ENCODE results near the gene FXN. TPM values are rescaled to one million over a fixed set of nuclear protein-coding genes. Genes with fewer than 3 reads are reported as not detected.

FXN gene
- total RNA-seq, 1 experiment from 2014 or later, result 11.0 TPM

GRCh38 chr9:69086769-69087168 is 51.2 kb downstream of the FXN start:
- intact Hi-C loops (cut with micrococcal nuclease), result no loop called here
- Histone ChIP-seq H3K79me2 (ENCODE audit: low read length) (no peaks in the 10 kb centered on the region), H4K20me1 (ENCODE audit: low read length) (no peaks in the 10 kb centered on the region), H3K9me3 (ENCODE audit: low read length) (no peaks in the 10 kb centered on the region), H3K9ac (ENCODE audit: low read length) (no peak overlapping the region), H3K4me1 (ENCODE audit: insufficient read depth, low read length) (no peaks in the 10 kb centered on the region; the same call in 1 of the 2 replicates), H3K4me2 (ENCODE audit: low read length) (no peak overlapping the region), H3K27ac (ENCODE audit: low read length) (no peak overlapping the region), H3F3A (ENCODE audit: low read length, unreplicated experiment) (no peaks in the 10 kb centered on the region), H3K4me3 (ENCODE audit: low read length) (no peak overlapping the region), H2AFZ (ENCODE audit: low read length) (no peak overlapping the region), H3K27me3 (ENCODE audit: low read length) (no peaks in the 10 kb centered on the region), H3K36me3 (ENCODE audit: low read depth, low read length) (no peaks in the 10 kb centered on the region), H3K9me2 (replicated peaks; ENCODE audit: low read length) (no peaks in the 10 kb centered on the region)
- DNase-seq (no peak), ATAC-seq (no peak)
- CTCF ChIA-PET, result no interaction called here
- TF ChIP-seq CTCF (conservative IDR thresholded peaks at IDR 0.05; ENCODE audit: low read depth, low read length) (no peak), EZH2 (IDR thresholded peaks at IDR 0.05; ENCODE audit: low read length, unreplicated experiment) (no peak), EZH2phosphoT487 (IDR thresholded peaks at IDR 0.05; ENCODE audit: borderline replicate concordance, low read length) (no peak)
- POLR2A ChIA-PET (ENCODE audit: unreplicated experiment), result no interaction called here
- no TSS peak for BruUV-seq (replicated peaks)

DNA sequence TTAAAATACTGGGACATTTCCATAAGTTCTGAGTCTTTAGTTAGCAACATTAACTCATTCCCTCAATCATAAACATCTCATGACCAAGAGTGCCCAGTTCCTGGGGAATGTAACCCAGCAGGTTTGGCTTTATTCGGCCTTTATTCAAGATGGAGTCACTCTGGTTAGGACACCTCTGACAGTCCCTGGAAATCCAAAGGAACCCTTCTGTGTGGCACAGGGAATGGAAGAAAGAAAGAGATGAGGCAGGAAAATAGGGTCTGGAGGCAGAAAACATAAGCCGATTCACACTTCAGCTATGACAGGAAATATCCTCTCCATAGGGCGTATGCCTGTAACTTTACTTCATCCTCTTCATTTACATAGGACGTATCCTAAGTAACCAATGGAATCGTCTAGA is 53.5 kb downstream of the FXN start:
- no peak for ATAC-seq
- intact Hi-C loops (cut with micrococcal nuclease), result no loop called here
- CTCF ChIA-PET, result no interaction called here

More for the DNA sequence above, 53.5 kb downstream of the FXN start:
- no peaks in the 10 kb centered on the region; the same call in 1 of the 2 replicates for H3K4me1 ChIP-seq (ENCODE audit: insufficient read depth, low read length)
- H3K27ac ChIP-seq (ENCODE audit: low read length), result no peak overlapping the region
- H2AFZ ChIP-seq (ENCODE audit: low read length), result no peak overlapping the region
- no peaks in the 10 kb centered on the region for H3F3A ChIP-seq (ENCODE audit: low read length, unreplicated experiment)
- TF ChIP-seq CTCF (conservative IDR thresholded peaks at IDR 0.05; ENCODE audit: low read depth, low read length) (no peak), EZH2 (IDR thresholded peaks at IDR 0.05; ENCODE audit: low read length, unreplicated experiment) (no peak), EZH2phosphoT487 (IDR thresholded peaks at IDR 0.05; ENCODE audit: borderline replicate concordance, low read length) (no peak)
- H3K36me3 ChIP-seq (ENCODE audit: low read depth, low read length), result no peaks in the 10 kb centered on the region
- no peaks in the 10 kb centered on the region for H3K9me3 ChIP-seq (ENCODE audit: low read length)
- H3K4me3 ChIP-seq (ENCODE audit: low read length), result no peak overlapping the region
- no peaks in the 10 kb centered on the region for H4K20me1 ChIP-seq (ENCODE audit: low read length)
- no peaks in the 10 kb centered on the region for H3K79me2 ChIP-seq (ENCODE audit: low read length)
- H3K27me3 ChIP-seq (ENCODE audit: low read length), result no peaks in the 10 kb centered on the region
- DNase-seq, result no peak
- no peak overlapping the region for H3K4me2 ChIP-seq (ENCODE audit: low read length)
- no peaks in the 10 kb centered on the region for H3K9me2 ChIP-seq (replicated peaks; ENCODE audit: low read length)
- no peak overlapping the region for H3K9ac ChIP-seq (ENCODE audit: low read length)
- POLR2A ChIA-PET (ENCODE audit: unreplicated experiment), result no interaction called here
- BruUV-seq (replicated peaks), result no TSS peak
